ENCODE data around the gene SLC4A11.

Gene SLC4A11

DNA sequence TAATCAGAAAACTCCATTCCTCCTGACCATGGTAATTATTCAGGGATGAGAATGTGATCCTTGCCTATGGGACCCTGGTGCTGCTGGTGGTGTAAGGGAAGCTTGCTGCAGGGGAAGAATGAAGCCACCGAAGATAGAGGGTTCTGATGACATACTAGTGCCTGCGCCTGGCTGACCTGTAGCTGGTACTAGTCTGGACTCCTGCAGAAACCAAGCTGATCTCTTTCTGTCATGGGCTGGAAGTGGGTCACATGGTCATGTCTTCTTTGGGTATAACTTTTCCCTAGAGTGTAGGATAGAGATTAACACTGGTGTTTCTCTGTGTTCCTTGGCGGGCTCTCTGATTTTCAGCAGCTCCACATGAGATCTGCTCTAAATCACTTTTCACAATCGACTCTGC is 8.6 kb upstream of the SLC4A11 start:
- no peak for DNase-seq (ENCODE audit: extremely low read depth in 1 of 2, low read depth in 1 of 2)

DNA sequence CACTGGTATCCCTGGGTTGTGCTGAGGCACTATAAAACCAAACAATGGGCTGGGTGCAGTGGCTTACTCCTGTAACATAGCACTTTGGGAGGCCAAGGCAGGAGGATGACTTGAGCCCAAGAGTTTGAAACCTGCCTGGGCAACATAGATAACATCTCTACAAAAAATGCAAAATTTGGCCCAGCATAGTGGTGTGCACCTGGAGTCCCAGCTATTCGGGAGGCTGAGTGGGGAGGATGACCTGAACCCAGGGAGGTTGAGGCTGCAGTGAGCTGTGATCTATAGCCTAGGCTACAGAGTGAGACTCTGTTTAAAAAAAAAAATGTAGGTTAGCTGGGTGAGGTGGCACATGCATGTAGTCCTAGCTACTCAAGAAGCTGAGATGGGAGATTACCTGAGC is 7.7 kb upstream of the SLC4A11 start:
- no peak for DNase-seq (ENCODE audit: extremely low read depth in 1 of 2, low read depth in 1 of 2)

DNA sequence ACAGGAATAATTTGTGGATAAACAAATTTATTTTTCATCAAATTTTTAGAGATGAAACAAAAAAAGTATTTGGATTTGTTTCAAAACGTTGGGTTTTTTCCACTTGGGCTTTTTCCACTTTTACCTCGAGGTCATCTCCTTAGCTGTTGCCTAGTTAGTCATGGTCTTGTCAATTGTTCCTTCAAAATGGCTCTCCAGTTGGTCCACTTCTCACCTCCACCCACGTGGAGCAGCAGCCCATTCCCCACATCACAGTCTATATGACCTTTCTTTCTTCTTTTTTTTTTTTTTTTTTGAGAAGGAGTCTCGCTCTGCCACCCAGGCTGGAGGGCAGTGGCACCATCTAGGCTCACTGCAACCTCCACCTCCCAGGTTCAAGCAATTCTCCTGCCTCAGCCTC is 6.7 kb upstream of the SLC4A11 start:
- DNase-seq (ENCODE audit: extremely low read depth in 1 of 2, low read depth in 1 of 2) = no peak

DNA sequence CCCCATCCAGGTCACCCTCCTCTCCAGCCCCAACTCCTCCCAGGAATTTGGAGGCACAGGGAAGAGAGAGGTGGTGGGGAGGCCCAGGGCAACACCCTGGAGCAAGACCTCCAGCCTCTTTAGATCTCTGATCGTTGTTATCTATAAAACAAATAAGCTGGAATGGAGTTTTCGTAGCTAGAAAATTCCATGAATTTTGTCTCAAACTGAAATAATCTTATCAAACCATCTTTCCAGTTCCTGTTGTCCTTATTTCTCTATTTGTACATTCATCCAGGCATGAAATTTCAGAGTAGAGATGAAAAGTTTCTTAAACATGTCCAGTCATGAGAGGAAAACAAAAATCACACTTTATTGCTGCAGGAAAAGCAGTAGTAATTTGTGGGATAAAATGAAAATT is 6.2 kb upstream of the SLC4A11 start:
- no peak for DNase-seq (ENCODE audit: extremely low read depth in 1 of 2, low read depth in 1 of 2)

DNA sequence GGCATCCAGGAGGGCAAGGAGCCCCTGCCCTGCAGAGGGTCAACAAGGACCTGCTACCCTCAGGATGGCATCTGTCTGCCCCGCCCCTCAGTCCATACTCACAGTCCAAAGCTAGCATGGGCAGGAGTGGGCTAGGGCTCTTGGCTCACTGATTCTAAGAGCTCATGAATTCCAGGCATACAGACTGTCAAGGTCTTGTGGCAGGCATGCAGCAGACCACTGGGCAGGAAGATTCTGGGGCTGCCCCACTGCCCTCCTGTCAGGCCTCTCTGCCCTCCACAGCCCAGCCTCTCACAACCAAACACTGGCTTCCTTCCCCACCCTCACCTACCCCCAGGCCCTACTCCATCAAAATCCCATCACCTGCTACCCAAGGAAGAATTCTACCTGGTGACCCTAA is 5.6 kb upstream of the SLC4A11 start:
- no peak for DNase-seq (ENCODE audit: extremely low read depth in 1 of 2, low read depth in 1 of 2)

DNA sequence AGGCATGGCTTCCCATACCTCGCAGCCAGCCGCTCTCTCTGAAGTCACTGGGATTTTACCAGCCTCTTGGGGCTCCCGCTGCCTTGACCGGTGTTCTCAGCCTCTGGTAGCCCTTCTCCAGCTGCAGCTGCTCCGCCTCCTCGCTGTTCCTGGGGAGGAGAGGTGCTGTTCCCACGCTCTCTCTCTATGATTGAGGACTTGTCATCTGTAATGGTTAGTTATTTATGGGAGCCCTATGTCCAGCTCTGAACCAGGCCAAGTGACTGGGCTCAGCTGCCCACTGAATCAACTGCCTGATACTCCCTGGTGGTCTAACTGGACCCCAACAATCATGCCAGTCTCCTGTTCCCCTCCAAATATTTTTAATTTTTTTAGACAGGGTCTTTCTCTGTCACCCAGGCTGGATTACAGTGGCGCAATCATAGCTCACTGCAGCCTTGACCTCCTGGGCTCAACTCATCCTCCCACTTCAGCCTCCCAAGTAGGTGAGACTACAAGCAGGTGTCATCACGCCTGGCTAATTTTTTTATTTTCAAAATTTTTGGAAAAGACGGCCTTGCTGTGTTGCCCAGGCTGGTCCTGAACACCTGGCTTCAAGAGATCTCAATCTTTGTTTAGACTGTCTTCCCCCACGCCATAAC is 4.8 kb upstream of the SLC4A11 start:
- no peak for DNase-seq (ENCODE audit: extremely low read depth in 1 of 2, low read depth in 1 of 2)

DNA sequence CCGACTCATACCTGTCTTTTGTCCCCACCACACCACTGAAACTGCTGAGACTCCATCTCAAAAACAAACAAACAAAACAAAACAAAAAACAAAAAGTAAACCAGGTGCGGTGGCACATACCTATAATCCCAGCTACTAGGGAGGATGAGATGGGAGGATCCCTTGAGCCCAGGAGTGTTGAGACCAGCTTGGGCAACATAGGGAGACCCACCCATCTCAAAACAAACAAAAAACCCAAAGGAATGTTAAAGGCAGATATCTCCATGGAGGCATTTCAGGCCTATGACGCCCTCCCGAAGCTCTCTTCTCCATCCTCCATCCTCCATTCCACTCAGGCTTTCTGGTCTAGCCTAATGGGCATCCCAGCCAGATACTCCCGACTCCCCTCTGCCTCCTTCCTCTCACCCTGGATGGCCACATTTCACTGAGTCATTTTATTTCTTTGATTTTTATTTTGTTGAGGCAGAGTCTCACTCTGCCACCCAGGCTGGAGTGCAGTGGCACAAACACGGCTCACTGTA is 3.2 kb upstream of the SLC4A11 start:
- DNase-seq (ENCODE audit: extremely low read depth in 1 of 2, low read depth in 1 of 2) = no peak

DNA sequence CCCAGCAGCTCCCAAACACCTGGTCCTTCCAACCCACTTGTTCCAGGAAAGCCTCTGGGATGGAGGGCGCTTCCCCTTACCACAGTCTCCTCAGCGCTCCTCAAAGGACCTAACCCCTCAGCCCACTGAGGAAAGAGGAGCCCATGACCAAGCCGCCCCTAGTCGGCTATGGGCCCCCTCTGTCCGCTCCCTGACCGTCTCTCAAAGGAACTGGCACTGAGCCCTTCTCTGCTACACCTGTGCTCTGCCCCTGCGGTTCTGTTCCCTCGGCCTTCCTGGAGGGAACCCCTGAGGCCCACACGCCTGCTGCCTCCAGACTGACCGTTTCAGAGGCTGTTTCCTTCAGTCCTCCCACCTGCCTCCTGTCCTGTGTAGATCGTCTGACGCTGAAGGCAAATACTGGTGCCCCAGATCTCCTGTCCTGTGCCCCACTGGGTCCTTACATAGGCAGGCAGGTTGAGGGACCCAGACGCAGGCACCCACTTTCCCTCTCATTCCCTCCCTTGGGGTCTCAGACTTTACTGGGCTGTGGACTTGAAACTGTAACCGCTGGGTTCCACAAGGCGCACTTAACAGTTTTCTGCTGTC is 1.9 kb upstream of the SLC4A11 start:
- DNase-seq (ENCODE audit: extremely low read depth in 1 of 2, low read depth in 1 of 2) = no peak

DNA sequence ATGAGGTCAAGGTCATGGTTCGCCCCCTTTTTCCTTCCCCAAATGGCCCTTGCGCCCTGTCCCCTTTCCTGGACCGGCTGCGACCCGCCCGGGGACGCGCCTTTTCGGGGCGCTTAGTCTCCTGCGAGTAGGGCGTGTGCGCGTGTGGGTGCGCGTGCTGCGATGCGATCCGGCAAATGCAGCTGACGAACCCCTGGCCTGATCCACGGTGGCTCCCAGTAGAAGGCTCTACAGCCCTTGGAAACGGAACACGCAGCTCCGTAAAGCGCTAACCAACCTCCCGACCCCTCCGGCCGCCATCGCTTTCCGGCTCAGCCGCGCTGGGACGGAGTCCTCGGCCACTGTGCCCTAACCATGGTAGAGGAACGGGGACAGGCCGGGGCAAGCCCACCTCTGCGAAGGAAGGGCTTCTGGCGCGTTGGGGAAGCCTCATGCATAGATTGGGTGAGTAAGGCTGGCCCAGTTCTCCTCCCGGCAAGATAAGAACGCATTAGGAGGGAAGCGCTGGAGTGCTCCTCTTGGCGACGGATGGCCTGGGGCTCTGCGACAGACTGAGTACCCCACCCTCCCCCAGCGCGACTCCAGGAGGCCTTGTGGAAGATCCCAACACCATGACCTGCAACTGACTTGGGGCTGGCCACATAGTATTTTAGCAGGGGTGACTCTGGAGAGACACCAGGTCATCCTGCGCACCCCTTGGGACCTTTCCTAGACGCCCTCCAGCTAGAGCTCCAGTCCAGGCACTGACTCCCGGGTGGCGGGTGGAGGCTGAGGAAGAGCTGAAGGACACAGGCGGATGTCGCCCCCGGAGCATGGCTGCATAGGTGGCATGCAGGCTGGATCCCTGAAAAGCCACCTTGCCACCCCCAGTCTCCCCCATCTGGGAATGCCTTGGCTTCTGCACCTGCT is 1.1 kb upstream of the SLC4A11 start:
- DNase-seq (ENCODE audit: extremely low read depth in 1 of 2, low read depth in 1 of 2) = no peak

DNA sequence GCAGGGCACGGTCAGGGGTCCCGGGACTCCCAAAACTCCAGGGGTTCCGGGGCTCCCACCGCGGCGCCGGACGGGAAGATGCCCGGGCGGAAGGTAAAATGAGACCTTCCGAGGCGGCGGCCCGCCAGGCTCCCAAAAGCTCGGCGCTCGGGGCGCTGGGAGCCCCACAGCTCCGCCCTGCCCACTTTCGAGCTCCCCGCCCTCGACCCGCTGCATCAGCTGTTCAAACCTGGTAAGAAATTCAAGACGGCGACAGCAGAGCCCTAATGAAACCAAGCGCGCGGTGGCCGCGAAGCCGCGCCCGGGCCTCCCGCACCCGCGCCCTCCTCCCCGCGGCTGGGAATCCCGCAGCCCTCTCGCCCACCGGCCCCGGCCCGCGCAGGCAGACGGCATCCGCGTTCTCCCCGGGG is 369 bp downstream of the SLC4A11 start:
- no peak for DNase-seq (ENCODE audit: extremely low read depth in 1 of 2, low read depth in 1 of 2)

DNA sequence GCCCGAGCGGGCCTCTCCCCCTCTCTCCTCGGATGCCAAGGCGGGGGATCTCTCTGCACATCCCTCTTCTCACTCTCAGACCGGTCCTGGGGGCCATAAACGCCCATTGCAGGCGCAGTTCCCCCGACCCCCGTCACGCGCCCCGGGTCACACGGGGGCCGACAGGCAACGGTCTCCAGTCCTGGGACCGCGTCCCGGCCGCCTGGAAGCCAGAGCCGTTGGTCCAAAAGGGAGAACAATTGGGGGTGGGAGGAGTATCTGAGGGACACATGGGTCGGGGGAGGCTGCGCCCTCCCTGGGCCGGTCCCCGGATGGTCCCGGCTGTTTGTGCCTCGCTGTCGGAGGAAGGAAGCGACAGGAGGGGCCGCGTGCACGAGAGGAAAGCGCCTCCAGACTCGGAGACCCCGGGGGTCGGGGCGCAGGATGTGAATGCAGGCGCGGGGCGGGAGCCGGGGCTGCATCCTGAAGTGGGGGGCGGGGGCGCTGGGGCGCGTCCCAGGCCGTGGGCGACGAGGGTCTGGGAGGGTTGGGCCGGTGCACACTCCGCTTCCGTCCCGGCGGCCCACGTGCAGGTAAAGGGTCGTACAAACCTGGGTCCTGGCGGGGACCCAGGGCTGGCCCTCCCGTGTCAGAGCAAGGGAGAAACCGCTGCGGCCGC is 903 bp downstream of the SLC4A11 start:
- DNase-seq (ENCODE audit: extremely low read depth in 1 of 2, low read depth in 1 of 2) = no peak

DNA sequence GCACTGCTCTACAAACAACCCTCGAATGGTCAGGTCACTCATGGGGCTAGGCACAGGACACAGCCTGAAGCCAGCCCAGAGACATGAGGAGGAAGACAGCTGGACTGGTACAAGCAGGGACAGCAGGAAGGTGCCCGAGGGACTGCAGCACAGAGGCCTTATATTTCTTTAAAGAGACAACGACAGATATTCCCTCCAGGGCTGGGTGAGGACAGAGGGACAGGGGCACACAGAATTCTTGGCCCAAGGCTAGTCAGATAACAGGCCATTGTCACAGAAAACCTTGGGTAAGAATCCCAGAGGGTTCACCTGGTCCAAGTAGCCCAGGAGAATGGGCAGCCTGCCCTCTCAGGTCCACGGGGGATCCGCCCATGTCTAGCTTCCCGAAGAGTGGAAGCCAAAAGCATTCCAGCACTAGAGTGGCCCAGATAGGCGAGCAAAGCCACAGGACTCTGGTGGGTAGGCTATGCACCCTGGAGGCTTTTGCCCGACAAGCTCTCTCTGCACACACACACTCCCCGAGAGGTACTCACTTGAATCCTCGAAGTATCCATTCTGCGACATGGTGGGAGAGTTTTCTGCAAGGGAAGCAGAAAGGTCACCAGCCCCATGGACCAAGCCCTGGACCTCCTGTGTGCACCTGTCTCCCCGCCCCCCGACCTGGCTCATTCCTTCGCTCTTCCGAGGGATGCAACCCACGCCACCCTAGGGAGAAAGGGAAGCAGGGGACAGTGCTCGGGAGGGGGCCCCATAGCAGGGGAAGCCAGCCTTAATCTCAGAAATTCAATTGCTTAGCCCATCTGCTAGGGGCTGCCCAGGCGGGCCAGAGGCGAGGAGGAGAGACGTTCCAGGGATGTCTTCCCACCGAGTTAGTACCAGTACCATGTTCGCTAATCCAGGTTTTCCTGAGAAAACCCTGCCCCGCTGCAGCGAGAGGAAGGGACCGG is 1.7 kb downstream of the SLC4A11 start:
- no peak for DNase-seq (ENCODE audit: extremely low read depth in 1 of 2, low read depth in 1 of 2)

DNA sequence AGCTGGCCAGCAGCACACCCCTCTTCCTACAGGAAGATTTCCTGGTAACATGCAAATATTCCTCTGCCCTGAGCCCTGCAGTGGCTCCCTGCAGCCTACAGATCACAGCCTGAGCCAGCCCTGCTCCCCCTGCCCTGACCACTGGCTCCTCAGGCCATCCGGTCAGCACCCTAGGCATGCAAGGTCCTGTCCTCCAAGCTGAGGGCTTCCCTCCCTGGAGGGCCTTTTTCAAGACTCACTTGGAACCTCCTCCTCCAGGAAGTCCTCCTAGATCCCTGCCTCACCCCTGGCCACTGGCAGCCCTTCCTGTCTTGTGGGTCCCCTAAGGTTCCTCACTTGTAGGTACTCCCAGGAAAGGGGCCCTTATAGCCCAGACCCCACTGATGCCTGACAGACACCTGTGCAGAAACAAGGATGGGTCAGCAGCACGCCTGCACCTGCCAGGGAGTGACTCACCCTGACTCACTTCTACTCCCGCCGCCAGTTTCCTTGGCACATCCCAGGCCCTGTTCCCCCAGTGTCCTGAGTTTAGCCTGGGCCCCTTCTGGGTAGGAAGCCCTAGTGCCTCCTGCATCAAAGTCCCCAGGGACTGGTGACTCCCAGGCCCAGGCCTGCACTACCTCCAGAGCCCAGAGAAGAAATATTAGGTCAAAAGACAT is 3.2 kb downstream of the SLC4A11 start:
- DNase-seq (ENCODE audit: extremely low read depth in 1 of 2, low read depth in 1 of 2) = no peak

DNA sequence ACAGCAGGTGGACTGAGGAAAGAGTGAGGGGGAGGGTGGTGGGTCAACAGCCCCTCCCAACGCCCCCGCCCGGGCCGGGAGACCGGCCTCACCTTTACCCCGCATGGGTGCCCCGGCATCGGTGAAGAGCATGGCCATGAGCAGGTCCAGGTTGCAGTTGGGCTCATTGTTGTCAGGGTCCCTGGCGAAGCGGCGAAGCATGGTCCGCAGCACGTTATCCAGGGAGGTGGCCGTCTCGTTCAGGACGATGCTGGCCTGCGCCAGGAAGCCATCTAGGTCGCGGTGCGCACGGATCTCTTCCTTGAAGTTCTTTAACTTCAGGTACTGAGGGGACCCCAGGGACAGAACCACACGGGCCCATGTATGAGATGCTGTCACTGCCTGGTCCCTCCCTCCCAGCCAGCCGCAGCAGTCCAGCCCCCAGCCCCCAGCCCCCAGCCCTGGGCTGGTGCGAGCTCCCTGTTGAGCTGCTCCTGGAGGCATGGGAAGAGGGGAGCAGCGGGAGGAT is 4.9 kb downstream of the SLC4A11 start:
- no peak for DNase-seq (ENCODE audit: extremely low read depth in 1 of 2, low read depth in 1 of 2)

DNA sequence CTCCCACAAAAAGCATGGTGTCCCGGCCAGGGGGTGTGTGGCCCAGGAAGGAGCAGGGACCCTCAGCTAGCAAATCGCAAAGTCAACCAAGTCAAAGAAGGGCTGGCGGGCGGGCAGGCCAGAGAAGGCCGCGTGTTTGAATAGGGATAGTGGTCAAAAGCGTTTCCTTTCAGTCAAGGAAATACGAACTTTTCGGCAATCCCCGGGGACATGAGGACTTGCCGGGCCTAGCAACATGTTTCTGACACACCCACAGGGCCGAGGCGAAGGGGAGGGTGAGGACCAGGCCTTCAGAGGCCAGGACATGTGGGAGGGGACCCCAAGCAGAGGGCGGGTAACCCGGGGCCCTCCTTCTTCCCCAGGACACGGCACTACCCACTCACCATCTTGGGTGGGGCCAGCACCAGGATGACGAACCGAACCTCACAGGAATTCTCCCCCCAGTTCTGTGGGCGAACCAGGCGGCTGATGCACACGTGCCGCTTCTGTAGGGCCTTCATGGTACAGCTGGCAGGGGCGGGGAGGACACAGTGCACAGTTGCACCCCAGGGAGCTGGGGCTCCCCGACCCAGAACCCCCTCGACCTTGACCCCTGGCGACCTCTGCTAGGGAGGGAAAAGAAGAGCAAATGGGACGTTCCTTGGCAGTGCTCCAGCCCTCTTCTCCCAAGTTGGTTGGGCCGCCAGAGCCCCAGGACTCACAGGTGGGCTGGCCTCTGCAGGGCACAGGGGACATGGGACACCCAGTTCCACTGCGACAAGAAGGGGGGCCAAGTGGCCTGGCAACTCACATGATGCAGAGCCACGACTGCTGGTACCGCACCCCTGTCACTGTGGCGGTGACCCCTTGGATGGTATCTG is 5.6 kb downstream of the SLC4A11 start:
- no peak for DNase-seq (ENCODE audit: extremely low read depth in 1 of 2, low read depth in 1 of 2)

DNA sequence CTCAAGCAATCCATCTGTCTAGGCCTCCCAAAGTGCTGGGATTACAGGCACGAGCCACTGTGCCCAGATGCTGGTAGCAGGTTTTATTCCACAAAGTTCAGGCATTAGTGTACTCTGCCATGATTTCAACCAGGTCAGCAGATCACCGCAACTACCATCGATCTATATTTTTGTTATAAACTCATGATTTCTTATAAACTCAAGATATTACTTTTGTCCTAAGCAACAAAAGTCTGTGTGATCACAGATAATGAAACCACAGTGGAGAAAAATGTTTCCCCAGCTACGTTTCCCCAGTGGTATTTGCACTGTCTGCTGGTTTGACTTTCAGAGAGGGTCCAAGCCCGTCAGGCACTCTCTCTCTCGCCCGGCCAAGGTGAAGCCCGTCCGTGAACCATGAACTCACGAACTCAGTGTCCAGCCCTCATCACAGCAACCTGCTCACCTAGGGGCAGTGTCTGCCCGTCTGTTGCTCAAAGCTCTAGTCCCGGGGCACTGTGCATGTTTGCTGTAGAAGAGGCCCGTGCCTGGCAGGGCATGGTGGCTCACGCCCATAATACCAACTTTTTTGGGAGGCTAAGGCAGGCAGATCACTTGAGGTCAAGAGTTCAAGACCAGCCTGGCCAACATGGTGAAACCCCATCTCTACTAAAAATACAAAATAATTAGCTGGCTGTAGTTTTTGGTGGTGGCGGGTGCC is 7.0 kb downstream of the SLC4A11 start:
- DNase-seq (ENCODE audit: extremely low read depth in 1 of 2, low read depth in 1 of 2) = no peak

DNA sequence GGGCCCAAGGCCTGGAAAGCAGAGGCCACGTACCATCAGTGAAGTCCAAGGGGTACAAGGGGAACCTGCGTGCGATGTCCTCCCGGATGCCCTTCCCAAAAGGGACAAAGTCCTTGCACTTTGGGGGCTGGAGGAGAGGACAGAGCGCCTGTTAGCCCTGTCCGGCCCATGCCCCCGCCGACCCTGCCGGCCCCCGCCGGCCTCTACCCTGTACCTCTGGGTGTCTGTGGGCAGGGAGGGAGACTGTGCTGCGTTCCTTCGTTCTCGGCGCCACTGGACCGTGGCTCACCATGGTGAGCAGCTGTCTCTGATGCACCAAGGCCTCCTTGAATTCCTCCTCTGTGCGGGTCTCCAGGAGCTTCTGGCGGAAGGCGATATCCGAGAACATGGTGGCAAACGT is 7.9 kb downstream of the SLC4A11 start:
- no peak for DNase-seq (ENCODE audit: extremely low read depth in 1 of 2, low read depth in 1 of 2)

DNA sequence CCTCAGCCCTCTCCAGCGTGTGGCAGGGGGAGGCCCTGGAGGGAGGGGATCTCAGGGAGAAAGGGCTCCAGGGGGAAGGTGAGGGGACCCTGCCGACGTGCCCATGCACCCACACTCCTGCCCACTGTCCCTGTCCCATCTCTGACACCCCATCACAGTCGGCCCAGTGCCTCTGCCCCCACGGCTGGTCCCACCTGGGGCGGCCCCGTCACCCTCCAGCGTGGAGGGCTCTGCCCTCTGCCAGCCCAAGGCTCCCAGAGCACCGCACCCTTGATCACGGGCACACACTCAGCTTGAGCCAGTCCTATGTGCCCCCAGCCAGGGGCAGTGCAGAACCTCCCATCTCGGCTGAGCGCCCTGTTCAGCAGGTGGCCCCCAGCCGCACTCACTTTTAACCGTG is 9.2 kb downstream of the SLC4A11 start:
- DNase-seq (ENCODE audit: extremely low read depth in 1 of 2, low read depth in 1 of 2) = no peak

Data from activated CD8-positive, alpha-beta memory T cell treated with anti-CD3 and anti-CD28 coated beads for 1 hour (primary cell).